Measurements from ENCODE around the gene LPXN.

DNA sequence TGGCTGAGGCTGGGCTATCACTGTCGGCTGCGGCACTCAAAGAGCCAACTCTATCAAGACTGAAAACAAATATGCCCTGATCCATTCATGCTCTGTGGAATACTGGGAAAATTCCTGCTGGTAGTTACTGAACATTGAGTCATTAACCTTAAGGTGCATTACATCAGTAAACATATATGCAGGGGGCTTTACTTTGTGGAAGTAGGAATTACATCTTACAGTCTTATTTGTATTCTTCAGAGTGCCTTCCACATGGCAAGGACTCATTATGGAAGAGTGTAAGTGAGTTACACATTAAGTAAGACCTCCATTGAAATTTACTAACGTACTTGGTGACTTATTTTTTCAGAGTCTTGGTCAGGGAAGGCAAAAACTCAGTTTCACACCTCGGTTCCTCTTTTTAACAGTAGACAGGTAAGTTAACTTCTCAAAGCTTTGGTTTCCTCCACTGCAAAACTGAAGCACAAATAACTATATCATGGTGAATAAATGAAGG, 72.2 kb downstream of the LPXN start:
- TF ChIP-seq RAD21 (conservative IDR thresholded peaks at IDR 0.05 in 1 of 2, IDR thresholded peaks at IDR 0.05 in 1 of 2) (no peak), CTCF (IDR thresholded peaks at IDR 0.05) (no peak), FOXS1 (CRISPR knock-in tag; IDR thresholded peaks at IDR 0.05) (no peak), POLR2AphosphoS2 (conservative IDR thresholded peaks at IDR 0.05; ENCODE audit: low read length) (no peak), NFE2L2 (conservative IDR thresholded peaks at IDR 0.05; ENCODE audit: low read length) (no peak), FOSB (CRISPR knock-in tag; IDR thresholded peaks at IDR 0.05) (no peak), EP300 (IDR thresholded peaks at IDR 0.05) (no peak), CEBPB (IDR thresholded peaks at IDR 0.05) (no peak)

Measured in A549 (cell line).